DND-41 (cell line): ENCODE data around the gene CEP170B.

Experiments
- EZH2 ChIP-seq: IDR thresholded peaks from 3 replicates; pipeline ENCODE4 v1.6.1; 2012; ENCODE audit warnings: borderline replicate concordance, low read depth, mild to moderate bottlenecking, moderate library complexity, low read length, inconsistent platforms; ENCODE audit not compliant: severe bottlenecking
- TF ChIP-seq, protein P1 (sequence below): IDR thresholded peaks from 2 replicates; pipeline ENCODE4 v1.5.1; 2012; ENCODE audit warnings: borderline replicate concordance, low read length, moderate library complexity, mild to moderate bottlenecking; ENCODE audit not compliant: poor library complexity, severe bottlenecking; ENCODE audit errors: extremely low read depth

DNA sequence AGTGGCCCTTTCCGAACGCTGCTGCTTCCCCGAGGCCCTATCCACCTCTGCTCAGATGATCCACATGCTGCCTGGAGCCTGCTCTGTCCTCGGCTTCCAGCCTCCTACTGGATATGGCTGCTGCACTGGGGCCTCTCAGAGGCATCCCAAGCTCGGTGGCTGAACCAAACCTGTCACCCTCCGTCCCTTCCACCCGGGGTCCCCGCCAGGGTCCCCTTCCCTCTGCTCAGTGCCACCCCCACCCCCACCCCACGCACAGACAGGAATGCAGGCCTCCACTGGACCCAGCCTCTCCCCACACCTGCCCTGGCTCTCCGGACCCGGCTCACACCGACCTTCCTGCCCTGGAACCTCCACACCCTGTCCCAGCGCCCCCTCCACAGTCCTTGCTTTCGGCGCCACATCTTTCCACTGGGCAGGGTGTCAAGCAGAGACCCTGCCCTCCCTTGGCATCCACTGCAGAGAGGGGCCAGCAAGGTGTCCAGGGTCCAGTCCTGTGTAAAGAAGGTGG, 6.1 kb downstream of the CEP170B start:
- TF ChIP-seq, protein P1, sequence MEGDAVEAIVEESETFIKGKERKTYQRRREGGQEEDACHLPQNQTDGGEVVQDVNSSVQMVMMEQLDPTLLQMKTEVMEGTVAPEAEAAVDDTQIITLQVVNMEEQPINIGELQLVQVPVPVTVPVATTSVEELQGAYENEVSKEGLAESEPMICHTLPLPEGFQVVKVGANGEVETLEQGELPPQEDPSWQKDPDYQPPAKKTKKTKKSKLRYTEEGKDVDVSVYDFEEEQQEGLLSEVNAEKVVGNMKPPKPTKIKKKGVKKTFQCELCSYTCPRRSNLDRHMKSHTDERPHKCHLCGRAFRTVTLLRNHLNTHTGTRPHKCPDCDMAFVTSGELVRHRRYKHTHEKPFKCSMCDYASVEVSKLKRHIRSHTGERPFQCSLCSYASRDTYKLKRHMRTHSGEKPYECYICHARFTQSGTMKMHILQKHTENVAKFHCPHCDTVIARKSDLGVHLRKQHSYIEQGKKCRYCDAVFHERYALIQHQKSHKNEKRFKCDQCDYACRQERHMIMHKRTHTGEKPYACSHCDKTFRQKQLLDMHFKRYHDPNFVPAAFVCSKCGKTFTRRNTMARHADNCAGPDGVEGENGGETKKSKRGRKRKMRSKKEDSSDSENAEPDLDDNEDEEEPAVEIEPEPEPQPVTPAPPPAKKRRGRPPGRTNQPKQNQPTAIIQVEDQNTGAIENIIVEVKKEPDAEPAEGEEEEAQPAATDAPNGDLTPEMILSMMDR = no peak
- no peak for TF ChIP-seq EZH2
